Myocyte (in vitro differentiated cells): ENCODE results near the gene HIGD1B. TPM values are rescaled to one million over a fixed set of nuclear protein-coding genes. Genes with fewer than 3 reads are reported as not detected.

ENCODE experiments used
- DNase-seq: peaks from one replicate; pipeline ENCODE4 v3.0.0-alpha.2; 2012; ENCODE audit warnings: low read depth
- total RNA-seq: library from RNA; depleted of rRNA; stranded (reverse); fragments of >200 nt; gene quantifications from 2 replicates; pipeline ENCODE4 v1.2.3, GENCODE V29; 2014

The HIGD1B gene
- total RNA-seq, 1 donor from 2014 or later = not detected

DNA sequence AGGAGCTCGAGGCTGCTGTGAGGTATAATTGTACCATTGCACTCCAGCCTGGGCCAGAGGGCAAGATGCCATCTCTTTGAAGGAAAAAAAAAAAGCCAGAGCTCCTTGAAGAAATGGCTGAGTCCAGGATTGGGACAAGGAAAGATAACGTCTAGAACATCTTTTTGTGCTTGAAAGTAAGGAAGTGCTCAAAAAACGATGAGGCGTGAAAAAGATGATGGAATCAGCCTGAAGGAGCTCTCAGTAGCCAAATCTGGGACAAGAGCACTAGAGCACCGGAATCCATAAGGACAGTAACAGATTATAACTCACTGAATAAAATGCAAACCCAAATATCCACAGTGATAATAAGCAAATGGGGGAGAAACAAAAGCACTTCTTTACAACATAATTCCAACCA, 29.4 kb downstream of the HIGD1B start:
- DNase-seq = no peak

DNA sequence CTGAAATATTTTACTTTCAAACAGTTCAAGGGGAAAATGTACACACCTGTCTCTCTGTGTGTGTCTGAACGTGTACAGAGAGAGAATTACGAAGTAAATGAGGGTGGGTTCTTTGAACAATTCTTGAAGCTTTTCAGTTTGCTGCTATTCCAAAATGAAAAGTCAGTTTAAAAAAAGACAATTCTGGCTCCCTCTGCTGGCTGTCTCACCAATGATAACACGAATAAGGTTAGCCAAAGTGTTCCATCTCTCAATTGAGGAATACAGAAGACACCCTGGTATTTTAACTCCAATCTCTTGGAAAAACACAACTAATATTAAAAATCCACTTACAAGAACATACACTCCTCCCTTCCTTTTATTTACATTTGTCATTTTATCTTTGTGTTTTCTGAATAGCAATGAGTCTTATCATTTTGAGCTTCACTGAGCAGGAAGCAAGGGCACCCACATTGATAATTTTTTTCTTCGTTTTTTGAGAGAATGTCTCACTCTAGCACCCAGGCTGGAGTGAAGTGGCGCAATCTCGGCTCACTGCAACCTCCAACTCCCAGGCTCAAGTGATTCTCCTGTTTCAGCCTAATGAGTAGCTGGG, 31.0 kb downstream of the HIGD1B start:
- peak; percentile 40 for DNase-seq

- no peak for DNase-seq
These were observed 31.7 kb downstream of the HIGD1B start for GRCh38 chr17:44879376-44879775.

DNA sequence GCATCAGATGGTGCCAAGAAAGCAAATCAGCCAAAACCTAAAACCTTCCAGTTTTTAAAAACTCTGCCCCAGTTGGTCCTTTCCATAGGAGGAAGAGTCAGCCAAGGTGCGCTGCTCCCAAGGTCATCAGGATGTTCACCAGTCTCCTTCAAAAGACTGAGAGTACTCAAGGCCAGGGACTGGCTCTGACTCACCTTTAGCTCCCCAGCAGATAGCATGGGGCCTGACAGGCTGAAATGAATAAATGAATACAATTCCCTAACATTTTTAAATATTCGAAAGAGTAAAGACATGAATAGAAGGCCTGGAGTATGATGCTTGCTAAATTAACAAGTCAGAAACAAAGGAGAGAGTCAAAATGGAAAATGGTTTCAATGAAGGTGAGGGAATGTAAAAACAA, 32.4 kb downstream of the HIGD1B start:
- DNase-seq = no peak

DNA sequence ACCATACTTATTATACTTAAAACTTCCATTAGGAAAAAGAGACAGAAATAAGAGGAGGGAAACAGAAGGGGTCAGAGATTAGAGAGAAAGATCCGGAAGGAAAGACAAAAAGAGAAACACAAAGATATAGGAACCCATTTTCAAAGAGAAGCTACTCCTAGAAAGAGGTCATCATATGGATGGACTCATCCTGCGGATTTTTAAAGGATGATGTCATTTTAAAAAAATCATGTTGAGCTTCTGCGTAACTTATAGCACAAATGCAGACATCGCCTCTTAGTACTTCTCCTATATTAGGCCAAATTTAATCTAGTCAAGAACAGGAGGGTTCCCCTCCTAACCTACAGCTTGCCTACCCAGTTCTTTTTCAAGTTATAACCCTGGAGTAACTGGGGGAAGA, 33.5 kb downstream of the HIGD1B start:
- DNase-seq = no peak

DNA sequence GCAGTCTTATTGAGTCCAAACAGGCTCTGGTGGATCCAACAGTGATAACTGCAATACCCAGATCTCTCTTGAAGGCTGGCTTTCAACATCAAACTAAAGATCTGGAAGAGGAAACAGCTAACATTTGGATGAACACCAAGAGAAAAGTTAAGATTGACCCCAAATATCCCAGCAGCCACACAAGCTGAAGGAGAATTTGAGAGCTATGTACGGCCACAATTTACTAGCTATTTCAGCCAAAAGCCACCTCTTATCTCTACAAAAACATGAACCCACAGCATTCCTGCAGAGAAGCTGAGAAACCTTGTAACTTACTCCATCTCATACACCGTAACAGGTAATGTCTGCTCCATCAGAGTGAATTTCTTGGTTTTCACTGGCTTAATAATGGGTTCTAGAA, 37.3 kb downstream of the HIGD1B start:
- no peak for DNase-seq

DNA sequence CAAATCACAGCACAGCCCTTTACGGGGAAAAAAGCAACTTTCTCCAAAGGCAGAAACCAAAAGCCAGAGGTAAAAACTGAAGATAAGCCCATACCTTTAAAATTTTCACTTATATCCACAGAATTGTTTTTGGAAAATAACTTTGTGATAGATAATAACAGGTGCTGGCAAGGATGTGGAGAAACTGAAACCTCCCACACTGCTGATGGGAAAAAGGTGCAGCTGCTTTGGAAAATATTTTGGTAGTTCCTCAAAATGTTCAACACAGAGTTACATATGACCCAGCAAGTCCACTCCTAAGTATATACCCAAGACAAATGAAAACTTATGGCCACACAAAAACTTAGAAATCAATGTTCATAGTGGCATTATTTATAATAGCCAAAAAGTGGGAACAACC, 39.3 kb downstream of the HIGD1B start:
- DNase-seq = peak; percentile 60

GRCh38 chr17:44887971-44888954, 40.6 kb downstream of the HIGD1B start:
- DNase-seq = no peak

DNA sequence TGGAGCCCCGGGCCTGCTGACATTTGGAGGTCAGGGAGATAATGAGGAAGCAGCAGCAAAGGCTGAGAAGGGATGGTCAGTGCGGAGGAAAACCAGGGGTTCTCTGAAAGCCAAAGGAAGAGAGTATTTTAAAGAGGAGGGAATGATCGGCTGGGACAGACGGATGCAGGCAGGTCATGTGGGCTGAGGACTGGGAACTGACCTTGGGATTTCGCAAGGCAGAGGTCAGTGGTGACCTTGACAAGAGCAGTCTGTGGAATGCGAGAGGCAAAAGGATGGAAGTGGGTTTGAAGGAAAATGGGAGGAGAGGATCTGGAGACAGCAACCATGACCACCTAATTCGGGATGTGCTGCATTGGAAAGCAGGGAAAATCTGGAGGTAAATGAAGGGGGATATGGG, 41.3 kb downstream of the HIGD1B start:
- no peak for DNase-seq

- no peak for DNase-seq
These were observed 44.6 kb downstream of the HIGD1B start for GRCh38 chr17:44892250-44892649.

DNA sequence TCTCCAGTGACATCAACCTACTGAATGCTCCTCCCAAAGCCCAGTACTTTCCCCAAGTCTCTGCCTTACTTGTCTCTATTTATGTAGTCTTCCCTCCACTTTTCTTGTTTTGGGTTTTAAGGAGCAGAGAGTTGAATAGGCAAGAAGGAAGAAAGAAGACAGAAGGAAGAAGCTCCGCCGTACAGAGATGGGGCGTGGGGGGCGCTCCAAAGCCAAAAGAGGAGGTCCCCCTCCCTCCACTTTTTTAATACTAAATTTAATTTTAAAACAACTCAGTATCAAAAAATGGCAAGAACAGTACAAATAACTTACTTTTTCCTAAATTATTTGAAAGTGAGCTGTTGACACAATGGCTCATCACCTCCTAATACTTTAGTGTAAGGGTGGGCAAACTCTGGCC, 47.0 kb downstream of the HIGD1B start:
- no peak for DNase-seq

- DNase-seq = no peak
These were observed 51.0 kb downstream of the HIGD1B start for GRCh38 chr17:44898768-44899073.

GRCh38 chr17:44899074-44899782, 51.5 kb downstream of the HIGD1B start, which contains the start of gene EFTUD2:
EFTUD2 (minus strand) TSS chr17:44899445; CDS start chr17:44894521, 4,924 bp downstream.
- peak; percentile 92 for DNase-seq

Other genes starting within 250 kb of the HIGD1B start
- 0.11 and 0.83 TPM in 2 replicates for gene MEIOC, start 191.4 kb upstream of the HIGD1B start, total RNA-seq
- 60.9 and 69.7 TPM in 2 replicates for gene CCDC43, start 158.1 kb upstream of the HIGD1B start, total RNA-seq
- 2.4 and 4.6 TPM in 2 replicates for gene DBF4B, start 139.2 kb upstream of the HIGD1B start, total RNA-seq
- 0.16 and 0.31 TPM in 2 replicates for gene ADAM11, start 88.9 kb upstream of the HIGD1B start, total RNA-seq
- gene GJC1, start 17.6 kb upstream of the HIGD1B start, total RNA-seq = 8.2 and 8.5 TPM in 2 replicates
- gene EFTUD2, start 51.6 kb downstream of the HIGD1B start, total RNA-seq = 111 and 114 TPM in 2 replicates
- 0.68 and 2.3 TPM in 2 replicates for gene GFAP, start 67.6 kb downstream of the HIGD1B start, total RNA-seq
- gene KIF18B, start 99.9 kb downstream of the HIGD1B start, total RNA-seq = 0.03 TPM in 1 of 2 replicates, not detected in the other
- 0.11 TPM in 1 of 2 replicates, not detected in the other for gene C1QL1, start 120.4 kb downstream of the HIGD1B start, total RNA-seq
- gene DCAKD, start 203.7 kb downstream of the HIGD1B start, total RNA-seq = 67.0 and 75.5 TPM in 2 replicates
- 80.3 and 88.7 TPM in 2 replicates for gene NMT1, start 213.4 kb downstream of the HIGD1B start, total RNA-seq